Kidney tubule cell (primary cell): ENCODE data around the gene SLC17A1.
"Not testable (repeated sequence)": the region's sequence is repeated elsewhere in the genome, so short reads cannot be mapped to it uniquely, and the experiment has no call there.

Experiments
- DNase-seq: peaks from one replicate; pipeline ENCODE4 v3.0.0-alpha.2; 2018; ENCODE audit warnings: low spot score

SLC17A1 gene

DNA sequence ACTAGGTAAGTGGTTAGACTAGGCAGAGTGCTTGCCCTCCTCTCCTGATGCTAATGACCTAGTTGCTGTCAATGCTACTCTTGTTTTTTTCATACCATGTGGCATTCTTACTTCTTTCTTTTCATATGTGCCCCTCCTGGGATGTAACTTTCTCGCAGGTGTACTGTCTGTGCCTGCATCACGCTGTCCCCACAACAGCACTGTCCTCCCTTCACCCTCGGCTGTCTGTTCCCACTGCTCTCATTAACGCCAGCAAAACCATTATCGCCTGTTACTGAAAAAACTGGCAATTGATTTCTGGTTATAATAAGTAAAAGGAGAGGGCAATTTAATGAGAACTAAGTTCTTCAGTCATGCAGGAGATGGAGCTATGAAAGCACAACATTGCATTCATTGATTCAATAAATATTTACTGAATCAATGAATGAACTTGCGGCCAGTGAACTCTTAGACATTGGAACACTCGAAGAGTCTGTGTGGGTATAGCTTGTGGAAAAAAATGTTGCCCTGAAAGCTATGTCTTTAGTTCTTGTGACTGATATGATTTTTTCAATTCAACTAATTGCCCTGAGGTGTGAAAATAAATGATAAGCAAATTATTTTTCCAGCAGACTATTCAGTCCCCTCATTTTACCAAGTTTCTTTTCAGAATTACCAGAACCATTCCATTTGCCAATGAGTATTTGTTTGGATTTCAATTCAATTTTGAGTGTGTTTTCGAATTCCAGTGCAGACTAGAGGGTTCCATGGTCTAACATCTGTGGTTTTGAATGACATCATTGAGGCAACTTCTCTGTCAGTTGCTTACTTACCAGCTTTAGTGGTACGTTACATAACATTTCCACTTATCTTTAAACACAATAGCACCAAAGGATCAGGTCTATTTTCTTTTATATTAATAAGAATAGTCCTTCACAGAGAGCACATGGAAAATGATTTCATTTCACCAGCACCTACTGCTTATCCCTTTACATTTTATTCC is 75.2 kb downstream of the SLC17A1 start:
- no peak for DNase-seq

DNA sequence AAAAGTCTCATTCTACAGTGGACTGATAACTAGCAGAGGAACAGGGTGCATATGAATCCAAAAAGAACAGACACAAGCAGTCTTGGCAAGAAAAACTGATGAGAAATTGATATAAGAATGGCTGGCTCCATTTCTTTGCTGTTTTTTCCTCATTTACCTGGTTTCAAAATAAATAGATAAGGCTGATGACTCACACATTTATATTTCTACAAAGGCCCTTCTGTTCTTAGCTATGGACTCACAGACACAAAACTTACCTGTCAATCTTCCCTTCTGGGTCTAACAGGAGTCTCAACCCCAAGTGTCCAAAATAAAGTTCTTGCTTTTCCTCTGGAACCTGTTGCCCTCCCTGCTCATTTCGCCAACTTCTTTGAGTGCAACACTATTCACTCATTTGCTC is 76.4 kb downstream of the SLC17A1 start:
- DNase-seq = no peak

DNA sequence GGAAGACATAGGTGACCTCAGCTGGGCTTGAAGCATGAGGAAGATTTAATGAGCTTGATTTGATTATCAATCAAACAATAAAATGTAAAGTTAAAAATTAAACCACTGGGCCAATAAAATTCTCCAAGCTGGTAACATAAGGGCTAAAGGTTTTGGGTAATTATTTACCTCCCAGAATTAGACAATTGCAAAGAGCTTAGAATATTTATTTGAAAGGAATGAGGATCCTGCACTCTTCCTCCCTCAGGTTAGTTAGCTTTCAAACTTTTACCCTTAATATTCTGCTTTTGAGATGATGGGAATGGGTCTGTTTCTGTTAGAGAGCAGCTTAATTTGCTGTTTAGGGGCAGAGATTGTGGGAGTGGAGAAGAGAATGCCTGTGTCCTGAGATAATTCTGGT is 77.3 kb downstream of the SLC17A1 start, which contains the start of gene SLC17A4:
Gene SLC17A4, plus strand, starts transcription at position 208 of the 400 bp plus-strand sequence. CDS start 7,221 bp downstream, outside the sequence.
- no peak for DNase-seq

GRCh38 chr6:25753079-25753478 is 78.8 kb downstream of the SLC17A1 start:
- DNase-seq = no peak

GRCh38 chr6:25750906-25751305 is 80.9 kb downstream of the SLC17A1 start:
- DNase-seq = no peak

DNA sequence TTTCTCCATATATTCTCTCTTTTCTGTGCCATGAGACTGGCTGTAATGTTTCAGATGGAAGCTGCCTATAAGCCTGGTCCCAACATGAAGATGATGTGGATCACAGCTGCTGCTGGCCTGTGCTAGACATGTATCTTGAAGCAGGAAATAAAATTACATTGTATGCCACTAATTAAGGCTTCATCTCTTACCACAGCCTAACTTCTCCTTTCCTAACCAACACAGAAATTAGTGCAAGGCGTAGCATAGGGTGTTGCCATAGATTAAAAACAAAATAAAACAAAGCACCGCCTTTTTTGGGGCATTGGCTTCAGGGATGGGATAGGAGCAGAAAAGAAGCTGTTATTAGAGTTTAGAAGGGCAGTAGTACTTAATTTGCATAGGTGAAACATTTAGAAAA is 82.0 kb downstream of the SLC17A1 start:
- DNase-seq = no peak

- DNase-seq = not testable (repeated sequence)
Measured at GRCh38 chr6:25748601-25749517, 83.0 kb downstream of the SLC17A1 start.

DNA sequence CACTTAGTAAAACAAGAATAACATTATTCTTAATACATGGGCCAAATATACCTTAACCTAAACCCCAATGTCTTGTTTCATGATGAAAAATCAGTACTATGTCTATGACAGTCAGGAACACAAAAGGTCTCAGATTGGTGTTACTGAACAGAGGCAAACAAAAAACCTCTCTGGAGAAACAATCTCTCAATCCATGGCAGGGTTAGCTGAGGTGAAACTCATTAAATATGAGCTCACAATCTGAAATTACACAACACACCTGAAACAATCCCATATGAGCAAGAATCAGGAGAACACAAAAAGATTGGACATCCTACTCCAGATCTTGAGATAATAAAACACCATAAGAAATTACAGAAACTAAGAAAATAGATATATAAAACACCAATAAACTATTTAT is 83.8 kb downstream of the SLC17A1 start:
- no peak for DNase-seq

DNA sequence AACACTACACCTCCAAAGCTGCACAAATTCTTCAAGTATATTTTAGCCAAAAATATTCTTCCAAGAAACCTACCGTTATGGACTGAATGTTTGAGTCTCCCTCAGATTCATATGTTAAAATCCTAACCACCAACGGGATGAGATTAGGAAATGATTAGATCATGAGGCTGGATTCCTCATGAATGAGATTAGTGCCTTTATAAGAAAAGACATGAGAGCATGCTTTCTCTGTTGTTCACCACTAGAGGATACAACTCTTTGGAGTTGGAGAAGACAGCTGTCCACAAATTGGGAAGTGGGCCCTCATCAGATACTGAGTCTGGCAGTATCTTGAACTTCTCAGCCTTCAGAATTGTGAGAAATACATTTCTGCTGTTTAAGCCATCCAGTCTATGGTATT is 84.4 kb downstream of the SLC17A1 start:
- no peak for DNase-seq

- DNase-seq = no peak
Measured at GRCh38 chr6:25746968-25747367, 84.9 kb downstream of the SLC17A1 start.

DNA sequence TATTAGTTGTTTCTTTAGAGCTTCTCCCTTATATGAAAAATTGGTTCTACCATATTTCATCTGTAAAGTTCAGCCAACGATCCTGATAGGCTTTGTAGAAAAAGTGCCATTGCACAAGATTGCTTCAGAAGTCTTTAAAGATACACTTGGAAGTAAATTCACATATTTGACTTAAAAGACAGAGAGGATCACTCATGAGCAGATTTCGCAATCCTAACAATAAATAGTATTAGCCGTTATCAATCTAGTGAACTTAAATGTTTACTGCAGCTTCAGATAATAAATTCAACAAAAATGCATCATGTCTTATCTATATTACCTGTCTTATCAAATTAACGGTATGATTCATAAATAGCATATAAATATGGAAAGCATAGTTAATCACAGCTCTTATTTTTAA is 86.0 kb downstream of the SLC17A1 start:
- no peak for DNase-seq

DNA sequence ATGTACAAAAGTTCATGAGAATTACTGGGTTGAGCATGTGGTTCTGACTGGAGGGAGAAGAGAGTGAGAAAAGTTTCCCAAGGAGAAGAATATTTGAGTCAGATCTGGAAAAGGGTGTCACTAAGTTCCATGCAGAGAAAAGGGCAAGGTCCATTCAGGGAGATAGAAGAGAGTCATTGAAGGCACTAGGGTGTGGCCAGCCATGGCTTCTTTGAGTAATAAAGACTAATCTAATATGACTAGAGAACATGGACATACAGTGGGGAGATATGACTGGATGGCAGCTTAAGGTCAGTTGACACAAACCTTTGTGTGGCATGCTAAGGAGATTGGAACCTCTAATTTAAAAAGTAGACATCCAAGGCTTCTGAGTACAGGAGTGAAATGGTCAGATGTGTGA is 88.0 kb downstream of the SLC17A1 start:
- no peak for DNase-seq

DNA sequence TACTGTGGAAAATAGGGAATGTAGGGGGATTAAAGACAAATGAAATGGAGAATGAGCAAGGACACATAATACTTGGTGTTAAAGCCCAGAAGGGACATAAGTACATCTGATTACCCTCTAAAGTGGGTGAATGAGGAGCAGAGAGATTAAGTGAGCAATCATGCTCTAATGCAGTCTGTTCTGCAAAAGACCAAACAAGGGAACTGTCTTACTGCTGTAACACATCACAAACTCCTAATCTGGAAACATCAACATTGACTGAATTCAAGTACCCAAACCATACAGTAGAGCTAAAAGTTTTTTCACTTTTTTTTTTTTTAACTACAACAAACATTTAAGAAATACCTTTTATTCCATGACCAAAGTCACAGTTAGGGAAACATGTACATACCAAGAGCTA is 96.6 kb downstream of the SLC17A1 start:
- DNase-seq = no peak
